A549 (cell line): ENCODE measurements around the gene SAMD10. TPM values are rescaled to one million over a fixed set of nuclear protein-coding genes. Genes with fewer than 3 reads are reported as not detected.
"Not testable (repeated sequence)": the region's sequence is repeated elsewhere in the genome, so short reads cannot be mapped to it uniquely, and the experiment has no call there.

Source experiments
- ATAC-seq, 2 experiments: fragments of 200-7000 bp in 1 of 2; fragments of >200 bp in 1 of 2; cut with Nextera tagmentation in 1 of 2; cut with Tn5 transposase in 1 of 2; 3 replicates each; pipeline versions ENCODE4 v1.8.0 to v1.9.1; 2018 to 2020; ENCODE audit warnings: mild to moderate bottlenecking in 1 of 2, moderate library complexity in 1 of 2
- CTCF ChIA-PET: fragments of 300-600 bp; sonication (Branson Sonifier 250); formaldehyde crosslinking; extraction: SDS; loops from one replicate; lab custom pipeline; 2021; ENCODE audit warnings: antibody characterized with exemption, inconsistent platforms; lab: Yijun Ruan, JAX
- POLR2A ChIA-PET: fragments of 350-600 bp; formaldehyde crosslinking; extraction: SDS; loops from one replicate; lab custom pipeline; 2021; ENCODE audit warnings: antibody characterized with exemption, inconsistent platforms; lab: Yijun Ruan, JAX
- DNase-seq, 2 experiments: peaks; one replicate each; pipeline versions ENCODE4 v3.0.0 to v3.0.0-alpha.2; 2011 to 2016; ENCODE audit warnings: low read depth in 1 of 2, low spot score in 1 of 2
- FAIRE-seq: peaks from 2 replicates; lab custom pipeline; 2011; peaks lifted over from hg19 to GRCh38; lab: Jason Lieb, UNC
- H3K27ac ChIP-seq, 2 experiments: fragments of >200 bp; sonication (Bioruptor Twin); formaldehyde crosslinking; 3 replicates each; pipeline ENCODE4 v1.5.1; 2016 to 2017
- H3K4me1 ChIP-seq: fragments of >200 bp; sonication (Bioruptor Twin); formaldehyde crosslinking; 3 replicates; pipeline ENCODE4 v1.6.1; 2016
- H3K4me2 ChIP-seq: fragments of >200 bp; sonication (Bioruptor Twin); formaldehyde crosslinking; 3 replicates; pipeline ENCODE4 v1.6.1; 2016
- H3K4me3 ChIP-seq: fragments of >200 bp; sonication (Bioruptor Twin); formaldehyde crosslinking; 3 replicates; pipeline ENCODE4 v1.5.1; 2016
- H3K9me3 ChIP-seq: fragments of >200 bp; sonication (Bioruptor Twin); formaldehyde crosslinking; 3 replicates; pipeline ENCODE4 v1.6.1; 2016
- BHLHE40 ChIP-seq: IDR thresholded peaks from 2 replicates; pipeline ENCODE4 v1.6.1; 2012; ENCODE audit warnings: low read depth, low read length, inconsistent platforms
- EHMT2 ChIP-seq: fragments of 200-600 bp; sonication (generic); IDR thresholded peaks from 2 replicates; pipeline ENCODE4 v1.6.1; 2016; ENCODE audit warnings: antibody characterized with exemption, low read depth, mild to moderate bottlenecking, moderate library complexity
- EP300 ChIP-seq, 2 experiments: fragments of >200 bp; sonication (Bioruptor Twin); formaldehyde crosslinking; IDR thresholded peaks; 2 replicates in 1 of 2; 3 replicates in 1 of 2; pipeline ENCODE4 v1.6.1; 2016 to 2017
- ESRRA ChIP-seq: fragments of 150-350 bp; IDR thresholded peaks from 2 replicates; pipeline ENCODE4 v1.6.1; 2014; ENCODE audit warnings: mild to moderate bottlenecking, low read length, borderline replicate concordance
- FOSL2 ChIP-seq, 2 experiments: fragments of 450-650 bp in 1 of 2; fragments of >200 bp in 1 of 2; sonication (Bioruptor Twin) in 1 of 2; formaldehyde crosslinking; IDR thresholded peaks; 2 replicates each; pipeline versions ENCODE4 v1.5.0 to v1.6.1; 2016 to 2020; ENCODE audit warnings: mild to moderate bottlenecking in 1 of 2, moderate library complexity in 1 of 2
- GATA3 ChIP-seq: IDR thresholded peaks from 2 replicates; pipeline ENCODE4 v1.6.1; 2012; ENCODE audit warnings: borderline replicate concordance
- HOXA7 ChIP-seq: fragments of 250-450 bp; sonication (Bioruptor Pico); IDR thresholded peaks from 2 replicates; pipeline ENCODE4 v1.5.0; 2020; ENCODE audit warnings: mild to moderate bottlenecking, moderate library complexity
- HOXB13 ChIP-seq: fragments of 250-450 bp; sonication (Bioruptor Pico); IDR thresholded peaks from 2 replicates; pipeline ENCODE4 v1.5.0; 2020; ENCODE audit warnings: low read depth, mild to moderate bottlenecking, moderate library complexity
- HOXB5 ChIP-seq: fragments of 250-450 bp; sonication (Bioruptor Pico); IDR thresholded peaks from 2 replicates; pipeline ENCODE4 v1.5.0; 2020; ENCODE audit warnings: mild to moderate bottlenecking, moderate library complexity
- MAFK ChIP-seq: fragments of 450-650 bp; IDR thresholded peaks from 2 replicates; pipeline ENCODE4 v1.6.1; 2014; ENCODE audit not compliant: partially characterized antibody
- MYC ChIP-seq: IDR thresholded peaks from 2 replicates; pipeline ENCODE4 v1.6.1; 2012; ENCODE audit warnings: mild to moderate bottlenecking, inconsistent platforms, low read length, improper control_type of control experiment, borderline replicate concordance
- RAD21 ChIP-seq, 2 experiments: fragments of >200 bp in 1 of 2; sonication (Bioruptor Twin) in 1 of 2; formaldehyde crosslinking in 1 of 2; IDR thresholded peaks in 1 of 2; conservative IDR thresholded peaks in 1 of 2; 2 replicates in 1 of 2; 3 replicates in 1 of 2; pipeline ENCODE4 v1.6.1; 2012 to 2018; ENCODE audit warnings: inconsistent platforms in 1 of 2
- RARB ChIP-seq: fragments of 250-450 bp; sonication (Bioruptor Pico); IDR thresholded peaks from 2 replicates; pipeline ENCODE4 v1.8.0; 2021; ENCODE audit warnings: mild to moderate bottlenecking, moderate library complexity
- RNF2 ChIP-seq: fragments of 200-600 bp; sonication (generic); IDR thresholded peaks from 2 replicates; pipeline ENCODE4 v1.6.1; 2016; ENCODE audit warnings: low read depth, mild to moderate bottlenecking, antibody characterized with exemption, moderate library complexity, borderline replicate concordance
- ZFP36 ChIP-seq: fragments of 450-650 bp; IDR thresholded peaks from 2 replicates; pipeline ENCODE4 v1.6.1; 2014; ENCODE audit warnings: borderline replicate concordance; ENCODE audit not compliant: partially characterized antibody
- ZNF302 ChIP-seq: fragments of 250-450 bp; sonication (Bioruptor Pico); IDR thresholded peaks from 2 replicates; pipeline ENCODE4 v1.9.0; 2021; ENCODE audit warnings: inconsistent platforms, mild to moderate bottlenecking, moderate library complexity
- WGBS: methylation state at CpG from one replicate; pipeline ENCODE4 v1.1.6; 2017; ENCODE audit errors: missing lambda C conversion rate; 5-methylcytosine and 5-hydroxymethylcytosine counted together
- polyA plus RNA-seq, 4 experiments: library from polyadenylated mRNA; depleted of rRNA in 3 of 4; stranded (reverse); fragments of >200 nt; fragmentation: RNase III in 1 of 4; extraction: RNeasy Plus Mini Kit Qiagen cat#74134 plus additional on column Dnase treatment in 1 of 4; gene quantifications; 2 replicates in 3 of 4; 3 replicates in 1 of 4; pipeline ENCODE4 v1.2.3, GENCODE V29; 2011 to 2017
- TF ChIP-seq, protein P1 (sequence below): IDR thresholded peaks from 2 replicates; pipeline ENCODE4 v1.6.1; 2012
- TF ChIP-seq, protein P2 (sequence below): IDR thresholded peaks from 2 replicates; pipeline ENCODE4 v1.6.1; 2012; ENCODE audit warnings: low read depth, borderline replicate concordance
- TF ChIP-seq, protein P3 (sequence below): IDR thresholded peaks from 2 replicates; pipeline ENCODE4 v1.6.1; 2012

The SAMD10 gene
- polyA plus RNA-seq, 2 of the 4 experiments (the other 2 are of a cell fraction): not detected

DNA sequence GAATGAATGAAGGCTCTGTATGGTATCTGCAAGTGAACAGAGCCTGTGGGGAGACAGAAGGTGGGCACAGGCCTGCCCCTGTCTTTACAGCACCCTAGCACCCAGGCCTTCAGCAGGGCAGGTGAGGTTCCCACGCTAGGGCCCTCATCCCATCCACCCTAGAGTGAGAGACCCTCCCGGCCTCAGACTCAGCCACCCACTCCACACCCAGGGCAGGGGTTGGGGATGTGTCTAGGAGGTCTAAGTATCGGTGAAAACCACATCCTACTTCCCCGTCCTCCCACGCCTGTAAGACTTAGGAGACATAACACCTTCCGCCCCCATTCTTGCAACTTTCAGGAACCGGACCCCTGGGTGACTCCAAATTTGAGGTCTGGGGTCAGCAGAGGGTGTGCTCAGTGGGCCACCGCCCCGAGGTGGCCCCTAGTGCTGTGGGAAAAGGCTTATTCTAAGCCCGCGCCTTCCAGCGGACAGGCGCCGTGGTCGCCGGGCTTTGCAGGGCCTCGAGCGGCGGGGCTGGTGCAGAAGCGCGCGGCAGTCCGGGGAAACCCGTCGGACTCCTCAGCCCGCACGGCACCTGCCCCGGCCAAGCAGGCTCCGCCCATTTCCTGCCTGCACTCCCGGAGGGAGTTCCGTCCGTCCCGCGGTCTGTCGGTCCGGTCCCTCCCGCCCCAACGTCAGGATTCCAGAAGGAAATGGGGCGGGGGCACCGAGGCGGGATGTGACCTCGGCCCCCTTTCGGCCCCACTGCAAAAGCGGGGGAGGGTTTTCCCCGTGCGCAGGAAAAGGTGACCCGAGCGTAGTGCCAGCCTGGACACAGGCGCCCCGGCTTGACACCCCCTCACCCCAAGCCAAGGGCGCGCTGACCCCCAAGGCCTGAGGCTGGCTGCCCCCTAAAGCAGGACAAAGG, 868 bp downstream of the SAMD10 start:
- CTCF ChIA-PET: interaction anchor here (0.9 to 3.3 kb wide), 7 partner anchors 13 to 440 kb away, joined by 3 to 27 read pairs (median 6); no protein-coding TSS in a partner anchor
- POLR2A ChIA-PET: no interaction called here
- no peak overlapping the region for H3K4me3 ChIP-seq
- H3K9me3 ChIP-seq: no peaks in the 10 kb centered on the region
- DNase-seq (no peak), FAIRE-seq (no peak), ATAC-seq (no peak)
- peak overlapping the region in 1 of 2 experiments; percentile 65; a peak in 3 of 6 replicates for H3K27ac ChIP-seq
- H3K4me2 ChIP-seq: peak overlapping the region; percentile 54
- H3K4me1 ChIP-seq: peaks cover 48% of the 10 kb centered on the region
- 91% methylated on average over 51 of the region's 52 CpGs for WGBS
- no peak for TF ChIP-seq ESRRA
- no peak for TF ChIP-seq GATA3
- no peak for TF ChIP-seq ZFP36
- TF ChIP-seq HOXB5 (CRISPR knock-in tag): no peak
- no peak for TF ChIP-seq EP300 (IDR thresholded peaks at IDR 0.05)
- no peak for TF ChIP-seq BHLHE40

DNA sequence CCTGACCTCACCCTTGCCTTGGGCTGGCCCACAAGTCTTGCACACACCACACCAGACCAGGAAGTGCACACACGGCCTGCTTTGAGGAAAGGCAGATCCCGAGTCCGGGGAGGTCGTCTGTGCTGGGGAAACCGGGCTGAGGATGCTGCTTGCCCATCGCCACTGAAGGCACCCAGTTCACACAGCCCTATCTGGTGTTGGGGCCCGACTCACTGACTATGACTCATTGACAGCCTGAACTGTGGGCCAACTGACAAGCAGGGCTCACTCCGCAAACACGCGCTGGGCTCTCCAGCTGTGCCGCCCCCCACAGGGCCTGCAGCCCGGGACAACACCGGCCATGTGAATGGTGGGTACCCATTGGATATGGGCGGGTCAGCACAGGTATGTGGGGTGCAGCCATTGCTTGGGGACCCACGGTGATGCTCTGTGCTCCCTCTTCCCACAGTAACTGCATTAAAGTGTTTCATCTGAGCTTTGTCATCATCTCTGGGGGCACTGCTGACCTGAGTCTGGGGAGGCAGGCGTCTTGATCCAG, 1.6 kb downstream of the SAMD10 start:
- peak overlapping the region; percentile 54 for H3K4me2 ChIP-seq
- 17% methylated on average over 13 of the region's 16 CpGs for WGBS

DNA sequence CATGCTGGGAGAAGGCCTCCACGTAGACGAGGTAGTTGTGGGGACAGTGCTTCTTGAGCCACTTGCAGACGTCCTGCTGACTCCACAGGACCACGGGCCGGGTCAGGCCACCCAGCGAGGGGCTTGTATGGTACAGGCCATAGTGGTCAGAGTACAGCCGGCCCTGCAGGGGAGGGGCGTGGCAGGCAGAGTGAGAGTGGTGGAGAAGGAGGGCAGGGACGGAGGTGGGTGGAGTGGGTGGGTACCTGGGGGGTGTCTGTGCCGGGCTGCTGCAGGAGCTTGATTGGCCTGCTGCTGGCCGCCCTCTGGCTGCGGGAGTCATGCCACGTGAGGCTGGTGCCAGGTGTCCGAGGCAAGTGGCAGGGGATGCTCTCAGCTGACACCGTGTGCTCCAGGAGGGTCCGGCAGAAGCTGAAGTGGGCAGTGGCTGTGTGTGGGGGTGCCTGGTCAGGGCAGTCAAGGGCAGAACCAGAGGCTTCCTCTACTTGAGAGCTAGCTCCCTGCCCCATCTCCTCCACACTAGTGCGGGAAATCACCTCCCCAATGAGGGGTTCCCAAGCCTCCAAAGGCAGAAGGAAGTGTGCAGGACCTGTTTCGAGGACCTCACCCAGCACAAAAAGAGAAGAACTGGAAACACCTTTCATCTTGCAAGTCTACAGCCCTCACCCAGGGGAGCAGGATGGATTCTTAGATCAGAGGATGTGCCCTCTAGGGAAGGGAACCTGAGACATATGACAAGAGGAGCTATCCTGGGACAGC, 2.3 kb downstream of the SAMD10 start:
- WGBS: 82% methylated on average over 15 of the region's 18 CpGs
- H3K4me1 ChIP-seq: peaks cover 46% of the 10 kb centered on the region
- ChIA-PET CTCF (interaction anchor here (0.8 to 1.7 kb wide), 7 partner anchors 15 to 439 kb away, joined by 3 to 11 read pairs (median 5); partner anchors contain the start of gene LKAAEAR1), POLR2A (interaction anchor here (1.0 kb wide), 1 partner anchor 113 kb away, joined by 4 read pairs; the partner anchor contains the start of gene TPD52L2)
- TF ChIP-seq, protein P1, sequence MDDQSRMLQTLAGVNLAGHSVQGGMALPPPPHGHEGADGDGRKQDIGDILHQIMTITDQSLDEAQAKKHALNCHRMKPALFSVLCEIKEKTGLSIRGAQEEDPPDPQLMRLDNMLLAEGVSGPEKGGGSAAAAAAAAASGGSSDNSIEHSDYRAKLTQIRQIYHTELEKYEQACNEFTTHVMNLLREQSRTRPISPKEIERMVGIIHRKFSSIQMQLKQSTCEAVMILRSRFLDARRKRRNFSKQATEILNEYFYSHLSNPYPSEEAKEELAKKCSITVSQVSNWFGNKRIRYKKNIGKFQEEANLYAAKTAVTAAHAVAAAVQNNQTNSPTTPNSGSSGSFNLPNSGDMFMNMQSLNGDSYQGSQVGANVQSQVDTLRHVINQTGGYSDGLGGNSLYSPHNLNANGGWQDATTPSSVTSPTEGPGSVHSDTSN: no peak
- TF ChIP-seq, protein P2, sequence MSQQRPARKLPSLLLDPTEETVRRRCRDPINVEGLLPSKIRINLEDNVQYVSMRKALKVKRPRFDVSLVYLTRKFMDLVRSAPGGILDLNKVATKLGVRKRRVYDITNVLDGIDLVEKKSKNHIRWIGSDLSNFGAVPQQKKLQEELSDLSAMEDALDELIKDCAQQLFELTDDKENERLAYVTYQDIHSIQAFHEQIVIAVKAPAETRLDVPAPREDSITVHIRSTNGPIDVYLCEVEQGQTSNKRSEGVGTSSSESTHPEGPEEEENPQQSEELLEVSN: no peak
- no peak for TF ChIP-seq HOXB13 (CRISPR knock-in tag)
- no peak for TF ChIP-seq EP300 (IDR thresholded peaks at IDR 0.05)
- no peak for TF ChIP-seq RARB (CRISPR knock-in tag)
- no peak for TF ChIP-seq EHMT2
- no peak for TF ChIP-seq ZNF302 (CRISPR knock-in tag)
- no peak for TF ChIP-seq MAFK
- no peak for TF ChIP-seq MYC
- no peak overlapping the region for H3K4me3 ChIP-seq
- H3K4me2 ChIP-seq: peak overlapping the region; percentile 54
- FAIRE-seq (no peak), ATAC-seq (no peak), DNase-seq (no peak)
- peak overlapping the region in 1 of 2 experiments; percentile 65; a peak in 3 of 6 replicates for H3K27ac ChIP-seq
- no peaks in the 10 kb centered on the region for H3K9me3 ChIP-seq

More for the DNA sequence above, 1.6 kb downstream of the SAMD10 start:
- Histone ChIP-seq H3K4me3 (no peak overlapping the region), H3K4me1 (peaks cover 52% of the 10 kb centered on the region), H3K27ac (peak overlapping the region in 1 of 2 experiments; percentile 65; a peak in 3 of 6 replicates), H3K9me3 (no peaks in the 10 kb centered on the region)
- DNase-seq: peak in 1 of 2 experiments; percentile 60
- peak; percentile 21 to 48 for ATAC-seq
- FAIRE-seq: no peak
- ChIA-PET CTCF (interaction anchor here (0.8 to 1.7 kb wide), 7 partner anchors 16 to 440 kb away, joined by 3 to 11 read pairs (median 5); partner anchors contain the start of gene LKAAEAR1), POLR2A (interaction anchor here (1.0 kb wide), 1 partner anchor 113 kb away, joined by 4 read pairs; the partner anchor contains the start of gene TPD52L2)
- no peak for TF ChIP-seq HOXA7
- TF ChIP-seq RNF2: no peak
- TF ChIP-seq, protein P3, sequence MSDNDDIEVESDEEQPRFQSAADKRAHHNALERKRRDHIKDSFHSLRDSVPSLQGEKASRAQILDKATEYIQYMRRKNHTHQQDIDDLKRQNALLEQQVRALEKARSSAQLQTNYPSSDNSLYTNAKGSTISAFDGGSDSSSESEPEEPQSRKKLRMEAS: peak; percentile 75
- no peak for TF ChIP-seq FOSL2 (IDR thresholded peaks at IDR 0.05)
- TF ChIP-seq FOSL2 (CRISPR knock-in tag; IDR thresholded peaks at IDR 0.05): peak; percentile 74
- TF ChIP-seq RAD21 (conservative IDR thresholded peaks at IDR 0.05 in 1 of 2, IDR thresholded peaks at IDR 0.05 in 1 of 2): no peak
- TF ChIP-seq GATA3: no peak

DNA sequence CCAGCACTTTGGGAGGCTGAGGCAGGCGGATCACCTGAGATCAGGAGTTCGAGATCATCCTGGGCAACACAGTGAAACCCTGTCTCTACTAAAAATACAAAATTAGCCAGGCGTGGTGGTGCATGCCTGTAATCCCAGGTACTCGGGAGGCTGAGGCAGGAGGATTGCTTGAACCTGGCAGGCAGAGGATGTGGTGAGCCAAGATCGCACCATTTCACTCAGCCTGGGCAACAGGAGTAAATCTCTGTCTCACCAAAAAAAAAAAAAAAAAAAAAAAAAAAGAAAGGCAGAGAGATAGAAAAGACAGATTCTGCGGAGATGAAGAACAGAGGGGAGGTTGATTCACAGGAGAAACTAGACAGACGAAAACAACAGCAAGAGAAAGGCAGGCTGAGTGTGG, 2.9 kb downstream of the SAMD10 start:
- DNase-seq, H3K4me2 ChIP-seq, POLR2A ChIA-PET, ATAC-seq, FAIRE-seq, H3K4me3 ChIP-seq, H3K9me3 ChIP-seq, H3K27ac ChIP-seq: not testable (repeated sequence)
- CTCF ChIA-PET: interaction anchor here (1.2 to 3.4 kb wide), 5 partner anchors 62 to 480 kb away, joined by 3 to 28 read pairs (median 5); partner anchors contain the start of gene PTK6
- peaks cover 42% of the 10 kb centered on the region for H3K4me1 ChIP-seq
- WGBS: 66% methylated on average over 7 of the region's 7 CpGs
